DMS153 treated with DMSO at 0.1 percent for 48 hours (cell line): ENCODE results near the gene PRTN3.

ENCODE experiments used
- DNase-seq: peaks from one replicate; lab custom pipeline; 2025; ENCODE audit not compliant: unreplicated experiment; lab: John Stamatoyannopoulos, UW

The PRTN3 gene, protein sequence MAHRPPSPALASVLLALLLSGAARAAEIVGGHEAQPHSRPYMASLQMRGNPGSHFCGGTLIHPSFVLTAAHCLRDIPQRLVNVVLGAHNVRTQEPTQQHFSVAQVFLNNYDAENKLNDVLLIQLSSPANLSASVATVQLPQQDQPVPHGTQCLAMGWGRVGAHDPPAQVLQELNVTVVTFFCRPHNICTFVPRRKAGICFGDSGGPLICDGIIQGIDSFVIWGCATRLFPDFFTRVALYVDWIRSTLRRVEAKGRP

DNA sequence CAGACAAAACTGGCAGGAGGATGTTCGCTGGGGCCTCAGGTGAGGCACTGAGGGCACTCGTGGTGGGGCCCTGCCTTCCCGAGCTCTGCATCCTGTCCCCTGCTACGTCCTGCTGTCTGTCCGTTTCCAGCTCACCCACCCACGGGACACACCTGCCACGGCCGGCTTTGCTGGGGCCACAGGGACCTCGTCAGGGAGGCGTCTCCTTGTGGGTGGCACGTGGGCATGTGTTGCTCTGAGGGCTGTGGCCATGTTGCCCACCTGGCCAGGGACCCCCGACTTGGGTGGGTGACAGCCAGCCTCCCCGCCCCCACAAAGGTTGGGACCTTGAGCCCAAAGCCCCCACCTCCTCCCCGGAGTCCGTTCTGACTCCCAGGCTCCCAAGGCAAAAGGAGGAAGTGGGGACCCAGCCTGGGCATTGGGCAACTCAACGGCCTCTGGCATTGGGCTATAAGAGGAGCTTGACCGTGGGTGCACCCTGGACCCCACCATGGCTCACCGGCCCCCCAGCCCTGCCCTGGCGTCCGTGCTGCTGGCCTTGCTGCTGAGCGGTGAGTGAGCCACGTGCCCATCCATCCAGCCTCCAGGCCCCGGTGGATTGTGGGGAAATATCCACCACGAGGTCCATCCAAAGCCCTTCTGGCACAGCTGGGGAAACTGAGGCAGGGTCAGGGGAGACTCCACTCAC is at the start of gene PRTN3:
Gene PRTN3, plus strand, starts transcription at position 481 of the 688 bp plus-strand sequence. Its CDS starts 10 bp downstream, at position 491.
- DNase-seq, result no peak

GRCh38 chr19:791007-791566 is 49.7 kb upstream of the PRTN3 start:
- DNase-seq, result no peak

GRCh38 chr19:791567-792305 is 49.1 kb upstream of the PRTN3 start:
- DNase-seq, result no peak

DNA sequence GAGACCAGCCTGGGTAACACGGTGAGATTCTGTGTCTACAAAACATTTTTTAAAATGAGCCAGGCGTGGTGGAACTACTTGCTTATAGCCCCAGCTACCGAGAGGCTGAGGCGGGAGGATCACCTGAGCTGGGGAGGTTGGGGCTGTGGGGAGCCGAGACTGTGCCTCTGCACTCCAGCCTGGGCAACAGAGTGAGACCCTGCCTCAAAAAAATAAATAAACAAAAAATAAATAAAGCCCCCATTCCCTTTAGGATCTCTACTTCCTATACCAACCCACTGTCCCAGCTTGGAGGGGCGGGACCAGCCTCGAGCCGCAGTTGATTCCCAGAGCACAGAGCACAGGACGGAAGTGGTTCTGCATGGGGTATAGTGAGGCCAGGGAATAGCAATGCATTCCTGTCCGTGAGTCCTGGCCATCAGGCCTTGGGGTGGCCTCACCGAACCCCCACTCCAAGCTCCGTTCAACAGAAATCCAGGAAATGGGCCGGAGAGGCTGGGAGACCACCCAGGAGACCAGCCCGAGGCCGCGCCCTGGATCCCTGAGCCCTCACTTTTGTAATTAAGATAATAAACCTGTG is 48.4 kb upstream of the PRTN3 start:
- no peak for DNase-seq

GRCh38 chr19:793806-794205 is 47.0 kb upstream of the PRTN3 start:
- no peak for DNase-seq

GRCh38 chr19:795073-795611 is 45.7 kb upstream of the PRTN3 start:
- no peak for DNase-seq

DNA sequence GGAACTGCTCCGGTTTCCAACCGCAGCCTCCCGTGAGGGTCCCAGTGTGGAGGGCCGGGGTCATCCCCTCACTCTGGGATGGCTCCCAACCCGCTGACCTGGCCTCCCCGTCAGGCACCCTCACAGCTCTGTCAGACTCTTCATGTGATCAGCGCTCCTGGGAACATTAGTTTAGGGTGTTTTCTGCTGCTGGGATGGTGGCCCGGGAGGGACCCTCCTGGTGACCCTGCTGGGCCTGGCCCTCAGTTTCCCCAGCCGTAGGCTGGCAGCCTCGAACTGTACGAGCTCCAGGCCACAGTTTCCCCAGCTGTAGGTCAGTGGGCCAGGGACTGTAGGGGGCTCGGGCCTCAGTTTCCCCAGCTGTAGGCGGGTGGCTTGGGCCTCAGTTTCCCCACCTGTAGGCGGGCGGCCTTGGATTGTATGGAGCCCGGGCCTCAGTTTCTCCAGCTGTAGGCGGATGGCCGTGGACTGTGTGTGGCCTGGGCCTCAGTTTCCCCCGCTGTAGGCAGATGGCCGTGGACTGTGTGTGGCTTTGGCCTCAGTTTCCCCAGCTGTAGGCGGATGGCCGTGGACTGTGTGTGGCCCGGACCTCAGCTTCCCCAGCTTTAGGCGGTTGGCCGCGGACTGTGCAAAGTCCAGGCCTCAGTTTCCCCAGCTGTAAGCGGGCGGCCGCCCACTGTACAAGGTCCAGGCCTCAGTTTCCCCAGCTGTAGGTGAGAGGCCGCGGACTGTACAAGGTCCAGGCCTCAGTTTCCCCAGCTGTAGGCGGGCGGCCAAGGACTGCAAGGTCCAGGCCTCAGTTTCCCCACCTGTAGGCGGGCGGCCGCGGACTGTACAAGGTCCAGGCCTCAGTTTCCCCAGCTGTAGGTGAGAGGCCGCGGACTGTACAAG is 44.9 kb upstream of the PRTN3 start:
- no peak for DNase-seq

DNA sequence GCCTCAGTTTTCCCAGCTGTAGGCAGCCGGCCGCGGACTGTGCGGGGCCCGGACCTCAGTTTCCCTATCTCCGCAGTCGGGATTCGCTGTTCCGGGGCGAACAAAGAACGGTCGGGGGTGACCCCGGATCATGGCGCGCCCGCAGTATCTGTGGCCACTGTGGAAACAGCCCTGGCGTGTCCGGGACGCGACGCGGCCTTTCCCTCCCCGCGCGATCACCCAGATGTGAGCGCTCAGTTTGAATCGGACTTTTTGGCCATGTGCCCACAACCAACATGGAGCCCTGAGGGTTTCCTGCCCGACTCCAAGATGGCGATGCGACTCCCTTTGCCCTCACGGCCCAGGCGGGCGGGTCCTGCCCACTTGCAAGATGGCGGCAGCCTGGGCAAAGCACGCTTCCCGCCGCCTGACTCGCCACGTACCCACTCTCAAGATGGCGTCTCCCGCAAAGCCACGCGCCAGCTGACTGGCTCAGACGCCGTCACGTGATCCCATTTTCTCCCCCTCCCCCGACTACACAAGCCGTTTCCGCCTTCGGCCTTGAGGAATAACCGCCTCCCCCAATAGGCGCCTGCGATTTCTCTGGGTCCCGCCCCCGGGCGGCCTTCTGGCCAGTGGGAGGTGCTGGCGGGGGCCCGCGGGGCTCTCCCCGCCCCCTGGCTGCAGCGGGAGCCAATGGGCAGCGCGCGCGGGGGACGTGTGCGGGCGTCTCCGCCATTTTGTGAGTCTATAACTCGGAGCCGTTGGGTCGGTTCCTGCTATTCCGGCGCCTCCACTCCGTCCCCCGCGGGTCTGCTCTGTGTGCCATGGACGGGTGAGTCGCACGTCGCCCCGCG is 43.9 kb upstream of the PRTN3 start, which contains the start of gene PTBP1:
Gene PTBP1, plus strand, starts transcription at position 761 of the 836 bp plus-strand sequence. Its CDS starts 46 bp downstream, at position 807.
- DNase-seq, result peak; percentile 89

- DNase-seq, result peak; percentile 13
These were observed 43.0 kb upstream of the PRTN3 start for GRCh38 chr19:797528-798414.

DNA sequence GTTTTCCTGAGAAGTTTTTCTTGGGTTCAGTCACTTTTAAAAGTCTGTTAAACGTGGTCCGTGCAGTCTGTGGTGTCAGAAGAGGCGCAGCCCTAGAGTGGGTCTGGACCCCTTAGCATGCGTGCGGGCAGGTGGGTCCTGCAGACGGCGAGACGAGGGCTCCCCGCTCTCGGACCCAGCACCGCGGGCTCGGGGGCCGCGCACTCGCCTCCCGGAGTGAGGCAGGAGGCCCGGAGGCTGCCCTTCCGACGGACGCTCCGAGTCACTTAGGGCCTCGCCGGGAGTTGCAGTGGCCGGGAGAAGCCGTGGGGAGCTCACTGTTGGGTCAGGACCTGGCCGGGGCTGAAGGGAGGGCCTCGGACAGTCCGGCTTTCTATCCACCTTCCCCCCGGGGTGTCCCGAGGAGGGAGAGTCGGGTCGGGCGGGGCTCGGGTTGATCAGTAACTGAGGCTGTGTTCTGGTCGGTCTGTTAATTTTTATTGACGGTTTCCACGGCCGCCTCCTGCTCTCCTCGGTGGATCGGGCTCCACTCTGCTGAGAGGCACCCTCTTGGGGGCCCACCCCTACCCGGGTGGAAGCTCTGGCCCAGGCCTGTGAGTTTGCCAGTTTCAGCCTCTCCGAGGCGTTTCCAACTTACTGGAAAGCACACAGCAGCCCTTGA is 42.3 kb upstream of the PRTN3 start:
- no peak for DNase-seq

DNA sequence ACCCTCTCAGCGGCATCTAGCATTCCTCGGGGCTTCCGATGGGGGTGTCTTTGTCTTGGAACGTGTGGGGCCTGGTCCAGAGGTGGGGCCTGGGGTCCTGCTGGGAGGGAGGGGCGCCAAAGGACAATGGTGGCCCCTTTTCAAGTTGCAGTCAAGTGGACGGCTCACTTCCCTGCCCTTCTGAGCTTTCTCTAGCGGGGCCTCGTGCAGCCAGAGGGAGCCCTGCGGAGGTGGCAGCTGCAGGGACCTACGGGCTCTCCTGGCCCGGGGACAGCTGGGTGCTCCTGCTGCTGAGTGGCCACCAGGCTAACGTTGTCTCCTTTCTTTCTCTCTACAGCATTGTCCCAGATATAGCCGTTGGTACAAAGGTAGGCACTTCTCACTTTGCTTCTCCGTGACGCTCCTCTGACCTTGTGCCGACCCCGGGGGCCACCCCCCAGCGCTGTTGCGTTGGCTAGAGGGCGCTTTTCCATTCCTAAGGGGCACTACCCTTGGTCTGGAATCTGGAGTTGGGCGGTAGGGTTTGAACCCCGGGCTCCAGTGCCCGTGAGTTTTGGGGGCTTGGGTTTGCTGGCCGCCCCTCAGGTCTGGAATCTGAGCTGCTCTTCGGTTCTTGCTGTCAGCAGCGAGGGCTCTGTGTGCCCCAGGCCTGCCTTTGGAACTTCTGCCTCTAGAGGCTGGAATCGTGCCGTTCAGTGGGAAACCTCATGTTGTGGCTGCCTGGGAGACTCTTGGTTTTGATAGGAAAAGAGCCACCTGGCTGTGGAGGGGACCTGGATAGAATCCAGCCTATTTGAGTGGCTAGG is 41.5 kb upstream of the PRTN3 start:
- no peak for DNase-seq

DNA sequence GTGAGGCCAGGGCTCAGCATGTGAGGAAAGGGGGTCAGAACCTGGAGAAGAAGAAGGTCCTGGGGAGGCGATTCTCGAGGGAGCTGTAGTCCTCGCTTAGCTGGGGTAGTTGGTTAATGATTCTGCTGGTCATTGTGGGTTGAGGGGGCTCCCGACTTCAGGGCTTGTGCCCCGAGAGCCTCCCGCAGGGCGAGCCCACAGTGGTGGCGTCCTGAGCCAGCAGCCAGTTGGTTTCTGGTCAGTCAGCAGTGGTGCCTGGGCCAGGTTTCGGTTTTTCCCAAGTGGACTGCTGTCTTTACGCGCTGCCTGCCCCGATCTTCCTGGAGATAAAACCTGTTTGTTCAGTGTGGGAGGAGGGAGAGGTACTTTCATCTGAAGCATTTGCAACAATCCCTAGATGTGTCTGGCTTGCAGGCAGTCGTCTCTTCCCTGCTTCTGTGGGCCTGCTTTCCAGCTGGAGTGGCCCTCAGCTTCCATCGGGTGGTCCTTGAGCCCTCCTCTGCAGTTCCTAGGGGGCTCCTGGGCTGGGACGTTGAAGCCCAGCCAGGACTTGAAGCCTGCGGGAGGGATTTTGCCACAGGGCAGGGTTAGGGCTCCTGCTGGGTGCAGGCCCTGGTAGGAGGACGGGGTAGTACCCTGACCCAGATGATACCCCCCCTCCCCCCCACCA is 40.3 kb upstream of the PRTN3 start:
- DNase-seq, result no peak

DNA sequence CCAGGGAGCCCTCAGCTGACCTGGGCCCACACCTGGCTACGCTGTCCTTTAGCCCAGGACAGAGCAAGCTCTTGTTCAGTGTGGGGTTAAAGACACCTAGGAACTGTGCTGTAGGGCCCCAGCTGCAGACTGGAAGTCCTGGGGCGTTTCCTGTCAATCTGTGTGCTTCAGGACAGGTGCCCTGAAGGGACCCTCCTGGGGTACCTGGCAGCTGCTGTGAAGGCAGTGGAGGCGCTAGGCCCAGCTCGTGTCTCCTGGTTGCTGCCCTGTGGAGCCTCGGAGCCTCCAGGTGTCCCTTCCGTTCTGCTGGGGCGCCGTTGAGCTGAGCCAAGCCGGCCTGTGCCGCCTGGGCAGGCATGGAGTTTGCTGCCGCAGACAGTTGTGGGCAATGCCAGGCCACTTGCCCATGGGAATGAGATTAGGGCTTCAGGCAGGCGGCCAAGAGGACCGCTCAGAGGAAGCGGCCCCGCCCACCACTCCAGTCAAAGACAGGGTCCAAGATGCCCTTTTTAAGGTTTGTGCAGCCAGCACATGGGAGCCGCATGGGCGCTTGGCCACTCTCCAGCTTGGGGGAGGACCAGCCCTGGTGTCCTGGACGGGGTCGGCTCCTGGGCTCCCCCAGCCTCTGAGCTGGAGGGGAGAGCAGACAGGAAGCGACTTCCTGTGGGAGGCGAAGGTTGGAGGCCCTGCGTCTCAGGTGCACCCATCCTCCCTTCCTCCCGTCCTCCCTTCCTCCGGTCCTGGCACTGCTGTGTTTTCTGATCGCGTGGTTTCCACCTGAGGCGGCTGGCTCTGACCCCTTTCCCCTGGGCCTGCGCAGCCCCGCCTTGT is 39.6 kb upstream of the PRTN3 start:
- no peak for DNase-seq

DNA sequence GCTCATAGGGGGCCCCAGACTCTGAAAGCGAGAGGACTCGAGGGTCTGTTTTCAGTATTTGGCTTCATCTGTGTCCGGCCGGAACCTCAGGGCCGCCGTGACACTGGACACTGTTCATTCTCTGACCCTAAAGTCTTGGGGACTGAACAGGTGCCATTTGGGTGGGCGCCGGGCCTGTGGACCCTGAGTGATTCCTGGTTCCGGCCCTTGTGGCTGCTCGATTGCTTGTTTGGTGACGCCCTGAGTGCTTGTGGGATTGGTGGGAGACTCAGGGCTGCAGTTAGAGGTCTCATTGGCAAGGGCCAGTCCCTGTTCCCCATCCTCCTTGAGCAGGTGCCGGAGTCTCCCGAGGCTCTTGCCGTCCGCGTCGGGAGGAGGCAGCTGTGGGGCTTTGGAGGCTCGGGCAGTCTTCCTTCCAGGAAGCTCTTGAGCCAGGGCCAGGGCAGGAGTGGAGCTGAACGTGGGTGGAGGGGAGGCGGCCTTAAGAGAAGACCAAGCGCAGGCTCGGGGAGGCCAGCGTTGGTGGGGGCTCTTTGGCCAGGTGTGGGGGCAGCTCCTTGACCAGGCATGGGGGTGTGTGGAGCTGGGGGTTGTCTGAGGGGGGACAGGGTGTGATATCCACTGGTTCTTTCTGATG is 38.8 kb upstream of the PRTN3 start:
- DNase-seq, result no peak
